Stomach (tissue), 4 donors: ENCODE data around the gene SCG3.

Experiments used
- CTCF ChIP-seq, 7 experiments: fragments of 450-650 bp in 4 of 7; fragments of 200-600 bp in 3 of 7; sonication (generic) in 3 of 7; IDR thresholded peaks; one replicate each; pipeline ENCODE4 v1.5.1; 2016 to 2019; ENCODE audit warnings: antibody characterized with exemption in 7 of 7, control low read depth in 2 of 7, mild to moderate bottlenecking in 1 of 7
- POLR2A ChIP-seq, 4 donors: fragments of 450-650 bp; IDR thresholded peaks; one replicate each; pipeline ENCODE4 v1.6.1; 2016; ENCODE audit warnings: antibody characterized with exemption in 4 of 4, control low read depth in 2 of 4, mild to moderate bottlenecking in 1 of 4, moderate library complexity in 1 of 4
- POLR2AphosphoS5 ChIP-seq, 3 donors: sonication (generic); formaldehyde crosslinking; IDR thresholded peaks; one replicate each; pipeline ENCODE4 v1.6.1; 2016; ENCODE audit warnings: antibody characterized with exemption in 3 of 3

- no peak for TF ChIP-seq CTCF (IDR thresholded peaks at IDR 0.05)
- no peak for TF ChIP-seq POLR2A (IDR thresholded peaks at IDR 0.05)
- no peak for TF ChIP-seq POLR2AphosphoS5 (IDR thresholded peaks at IDR 0.05)
These were observed 11.9 kb upstream of the SCG3 start for GRCh38 chr15:51669381-51669780.
